Measurements from ENCODE around the gene SLC49A3. TPM values are rescaled to one million over a fixed set of nuclear protein-coding genes. Genes with fewer than 3 reads are reported as not detected.

The SLC49A3 gene
- total RNA-seq, 1 experiment from 2014 or later = 0.20 TPM

DNA sequence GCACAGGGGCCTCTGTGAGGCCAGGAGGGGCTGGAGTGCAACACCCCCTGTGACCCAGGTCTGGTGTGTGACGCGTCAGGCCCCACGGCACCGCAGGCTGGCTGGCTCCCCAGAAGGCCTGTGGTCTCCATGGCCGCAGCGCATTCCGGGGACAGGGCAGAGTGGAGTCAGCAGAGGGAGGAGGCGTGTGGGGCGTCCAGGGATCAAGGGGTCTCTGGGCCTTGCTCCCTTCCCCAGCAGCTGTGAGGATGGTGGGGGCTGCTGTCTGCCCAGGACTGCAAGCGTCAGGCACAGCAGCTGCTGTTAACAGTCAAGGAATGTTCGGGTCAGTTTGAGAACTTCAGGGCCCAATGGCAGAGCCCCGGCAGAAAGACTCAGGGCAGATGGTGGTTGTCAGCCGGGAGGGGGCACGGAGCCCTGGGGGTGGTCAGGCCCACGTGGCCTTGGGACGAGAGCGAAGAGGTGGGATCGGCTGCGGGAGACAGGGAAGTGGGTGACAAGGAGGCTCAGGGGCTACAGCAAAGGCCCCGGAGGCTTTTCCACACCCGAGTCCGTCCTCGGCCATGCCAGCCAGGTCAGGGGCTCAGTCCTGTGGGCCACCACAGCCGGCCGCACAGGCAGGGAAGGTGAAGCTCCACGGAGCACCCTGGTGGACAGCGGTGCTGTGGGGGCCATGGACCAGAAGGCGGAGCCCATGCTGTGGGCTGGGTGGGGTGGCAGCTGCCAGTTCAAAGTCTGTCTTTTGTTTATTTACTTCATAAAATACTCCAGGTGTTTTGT lies 35.0 kb upstream of the SLC49A3 start:
- Histone ChIP-seq H3K27me3 (replicated peaks; ENCODE audit: control insufficient read depth, insufficient read depth, low read length) (no peaks in the 10 kb centered on the region), H3K4me1 (no peaks in the 10 kb centered on the region), H3K4me3 (ENCODE audit: low read depth, low read length) (no peak overlapping the region), H3K36me3 (ENCODE audit: control insufficient read depth, insufficient read depth, low read length) (0 out of 2 replicates have a peak, but pooled peaks cover 3% of the 10 kb centered on the region), H3K9me3 (no peaks in the 10 kb centered on the region)
- Mint-ChIP-seq H3K36me3 (ENCODE audit: insufficient read depth, unreplicated experiment) (peaks cover 47% of the 10 kb centered on the region), H3K4me3 (ENCODE audit: unreplicated experiment) (no peak overlapping the region), H3K27ac (ENCODE audit: unreplicated experiment) (peak overlapping the region; percentile 33), H3K9me3 (ENCODE audit: unreplicated experiment) (no peaks in the 10 kb centered on the region), H3K27me3 (ENCODE audit: insufficient read depth, unreplicated experiment) (no peaks in the 10 kb centered on the region), H3K4me1 (ENCODE audit: low read depth, unreplicated experiment) (peaks cover 9% of the 10 kb centered on the region)
- no peak for DNase-seq
- intact Hi-C loops (cut with micrococcal nuclease; ENCODE audit: unreplicated experiment) = no loop called here
- POLR2A ChIA-PET = no interaction called here
- BruUV-seq (replicated peaks) = no TSS peak
- no peak for TF ChIP-seq CTCF (IDR thresholded peaks at IDR 0.05; ENCODE audit: insufficient read depth in 1 of 2, low read depth in 1 of 2, low read length in 1 of 2, severe bottlenecking in 1 of 2, unreplicated experiment in 1 of 2)
- CTCF ChIA-PET = interaction anchor here (0.7 kb wide), 1 partner anchor 40 kb away, joined by 4 read pairs; no protein-coding TSS in a partner anchor

- no peaks in the 10 kb centered on the region for H3K27me3 Mint-ChIP-seq (ENCODE audit: insufficient read depth, unreplicated experiment)
- Histone ChIP-seq H3K9me3 (no peaks in the 10 kb centered on the region), H3K4me1 (no peaks in the 10 kb centered on the region), H3K27me3 (replicated peaks; ENCODE audit: control insufficient read depth, insufficient read depth, low read length) (no peaks in the 10 kb centered on the region), H3K4me3 (ENCODE audit: low read depth, low read length) (no peak overlapping the region), H3K36me3 (ENCODE audit: control insufficient read depth, insufficient read depth, low read length) (0 out of 2 replicates have a peak, but pooled peaks cover 3% of the 10 kb centered on the region)
- ChIA-PET POLR2A (no interaction called here), CTCF (no interaction called here)
- no peaks in the 10 kb centered on the region for H3K9me3 Mint-ChIP-seq (ENCODE audit: unreplicated experiment)
- peak overlapping the region; percentile 33 for H3K27ac Mint-ChIP-seq (ENCODE audit: unreplicated experiment)
- peaks cover 9% of the 10 kb centered on the region for H3K4me1 Mint-ChIP-seq (ENCODE audit: low read depth, unreplicated experiment)
- BruUV-seq (replicated peaks) = no TSS peak
- TF ChIP-seq CTCF (IDR thresholded peaks at IDR 0.05; ENCODE audit: insufficient read depth in 1 of 2, low read depth in 1 of 2, low read length in 1 of 2, severe bottlenecking in 1 of 2, unreplicated experiment in 1 of 2) = no peak
- H3K36me3 Mint-ChIP-seq (ENCODE audit: insufficient read depth, unreplicated experiment) = peaks cover 37% of the 10 kb centered on the region
- intact Hi-C loops (cut with micrococcal nuclease; ENCODE audit: unreplicated experiment) = no loop called here
- no peak overlapping the region for H3K4me3 Mint-ChIP-seq (ENCODE audit: unreplicated experiment)
- no peak for DNase-seq
These were observed 34.0 kb upstream of the SLC49A3 start for GRCh38 chr4:722851-723360.

DNA sequence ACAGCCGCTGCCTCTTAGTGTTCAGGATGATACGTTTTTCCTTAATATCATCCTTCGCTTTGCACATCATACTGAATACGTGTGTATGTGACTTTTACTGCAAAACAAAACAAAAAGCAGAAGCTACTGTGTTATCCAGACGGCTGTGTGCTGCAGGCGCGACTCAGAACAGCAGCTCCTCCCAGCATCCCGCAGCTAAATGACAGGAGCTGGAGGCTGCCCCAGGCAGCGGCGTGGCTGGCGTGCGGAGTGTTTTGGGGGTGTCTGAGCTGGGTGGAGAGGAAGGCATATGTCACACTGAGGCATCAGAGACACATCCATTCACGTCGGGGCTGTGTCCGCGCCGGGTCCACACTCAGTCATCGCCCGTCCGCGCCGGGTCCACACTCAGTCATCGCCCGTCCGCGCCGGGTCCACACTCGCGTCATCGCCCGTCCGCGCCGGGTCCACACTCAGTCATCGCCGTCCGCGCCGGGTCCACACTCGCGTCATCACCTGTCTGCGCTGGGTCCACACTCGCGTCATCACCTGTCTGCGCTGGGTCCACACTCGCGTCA lies 33.3 kb upstream of the SLC49A3 start:
- no peaks in the 10 kb centered on the region for H3K27me3 ChIP-seq (replicated peaks; ENCODE audit: control insufficient read depth, insufficient read depth, low read length)
- Mint-ChIP-seq H3K9me3 (ENCODE audit: unreplicated experiment) (no peaks in the 10 kb centered on the region), H3K4me1 (ENCODE audit: low read depth, unreplicated experiment) (peaks cover 9% of the 10 kb centered on the region), H3K27me3 (ENCODE audit: insufficient read depth, unreplicated experiment) (no peaks in the 10 kb centered on the region), H3K4me3 (ENCODE audit: unreplicated experiment) (no peak overlapping the region), H3K27ac (ENCODE audit: unreplicated experiment) (peak overlapping the region; percentile 19), H3K36me3 (ENCODE audit: insufficient read depth, unreplicated experiment) (peaks cover 35% of the 10 kb centered on the region)
- ChIA-PET POLR2A (no interaction called here), CTCF (no interaction called here)
- no peaks in the 10 kb centered on the region for H3K9me3 ChIP-seq
- DNase-seq = no peak
- no peak overlapping the region for H3K4me3 ChIP-seq (ENCODE audit: low read depth, low read length)
- BruUV-seq (replicated peaks) = no TSS peak
- 0 out of 2 replicates have a peak, but pooled peaks cover 3% of the 10 kb centered on the region for H3K36me3 ChIP-seq (ENCODE audit: control insufficient read depth, insufficient read depth, low read length)
- intact Hi-C loops (cut with micrococcal nuclease; ENCODE audit: unreplicated experiment) = no loop called here
- no peaks in the 10 kb centered on the region for H3K4me1 ChIP-seq
- TF ChIP-seq CTCF (IDR thresholded peaks at IDR 0.05; ENCODE audit: insufficient read depth in 1 of 2, low read depth in 1 of 2, low read length in 1 of 2, severe bottlenecking in 1 of 2, unreplicated experiment in 1 of 2) = no peak
